B cell (primary cell): ENCODE results near the gene KIAA0232.
"Not testable (repeated sequence)": the region's sequence is repeated elsewhere in the genome, so short reads cannot be mapped to it uniquely, and the experiment has no call there.

Experiments used
- EZH2 ChIP-seq: IDR thresholded peaks from 2 replicates; pipeline ENCODE4 v1.6.1; 2012; ENCODE audit warnings: borderline replicate concordance, low read depth, mild to moderate bottlenecking, moderate library complexity, low read length; ENCODE audit not compliant: insufficient read depth, poor library complexity, severe bottlenecking
- TF ChIP-seq, protein P1 (sequence below): fragments of 200-600 bp; IDR thresholded peaks from one replicate; pipeline ENCODE4 v1.8.0; 2022; ENCODE audit warnings: antibody characterized with exemption, mild to moderate bottlenecking

DNA sequence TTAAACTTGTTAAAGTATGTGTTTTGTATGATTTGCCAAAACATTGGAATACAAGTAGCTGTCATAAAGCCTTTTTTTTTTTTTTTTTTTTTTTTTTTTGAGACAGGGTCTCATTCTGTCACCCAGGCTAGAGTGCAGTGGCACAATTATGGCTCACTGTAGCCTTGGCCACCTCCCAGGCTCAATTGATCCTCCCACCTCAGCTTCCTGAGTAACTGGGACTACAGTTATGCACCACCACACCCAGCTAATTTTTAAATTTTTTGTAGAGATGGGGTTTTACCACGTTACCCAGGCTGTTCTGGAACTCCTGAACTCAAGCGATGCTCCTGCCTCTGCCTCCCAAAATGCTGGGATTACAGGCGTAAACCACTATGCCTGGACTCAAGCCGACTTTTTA lies 8.7 kb downstream of the KIAA0232 start:
- TF ChIP-seq, protein P1, sequence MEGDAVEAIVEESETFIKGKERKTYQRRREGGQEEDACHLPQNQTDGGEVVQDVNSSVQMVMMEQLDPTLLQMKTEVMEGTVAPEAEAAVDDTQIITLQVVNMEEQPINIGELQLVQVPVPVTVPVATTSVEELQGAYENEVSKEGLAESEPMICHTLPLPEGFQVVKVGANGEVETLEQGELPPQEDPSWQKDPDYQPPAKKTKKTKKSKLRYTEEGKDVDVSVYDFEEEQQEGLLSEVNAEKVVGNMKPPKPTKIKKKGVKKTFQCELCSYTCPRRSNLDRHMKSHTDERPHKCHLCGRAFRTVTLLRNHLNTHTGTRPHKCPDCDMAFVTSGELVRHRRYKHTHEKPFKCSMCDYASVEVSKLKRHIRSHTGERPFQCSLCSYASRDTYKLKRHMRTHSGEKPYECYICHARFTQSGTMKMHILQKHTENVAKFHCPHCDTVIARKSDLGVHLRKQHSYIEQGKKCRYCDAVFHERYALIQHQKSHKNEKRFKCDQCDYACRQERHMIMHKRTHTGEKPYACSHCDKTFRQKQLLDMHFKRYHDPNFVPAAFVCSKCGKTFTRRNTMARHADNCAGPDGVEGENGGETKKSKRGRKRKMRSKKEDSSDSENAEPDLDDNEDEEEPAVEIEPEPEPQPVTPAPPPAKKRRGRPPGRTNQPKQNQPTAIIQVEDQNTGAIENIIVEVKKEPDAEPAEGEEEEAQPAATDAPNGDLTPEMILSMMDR = not testable (repeated sequence)
- TF ChIP-seq EZH2 = not testable (repeated sequence)
